Measurements from ENCODE around the gene ENOX1.

The ENOX1 gene

DNA sequence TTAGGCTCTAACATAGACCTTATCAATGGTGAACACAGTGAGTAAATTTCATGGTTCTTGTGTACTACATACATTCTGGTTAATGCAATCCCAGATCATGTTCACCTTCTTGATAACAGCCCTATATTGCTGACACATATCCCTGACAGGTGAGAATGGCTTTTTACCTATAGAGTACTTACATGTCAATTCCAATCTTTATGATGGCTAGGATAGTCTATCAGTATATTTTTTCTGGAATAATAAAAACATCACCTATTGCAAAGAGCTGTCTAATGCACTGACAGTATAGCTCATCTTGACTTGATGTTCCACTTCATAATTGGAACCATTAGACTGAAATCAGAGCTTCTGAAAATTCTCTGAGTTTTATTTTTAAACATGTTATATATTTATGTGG is 199.4 kb downstream of the ENOX1 start:
- DNase-seq: no peak

DNA sequence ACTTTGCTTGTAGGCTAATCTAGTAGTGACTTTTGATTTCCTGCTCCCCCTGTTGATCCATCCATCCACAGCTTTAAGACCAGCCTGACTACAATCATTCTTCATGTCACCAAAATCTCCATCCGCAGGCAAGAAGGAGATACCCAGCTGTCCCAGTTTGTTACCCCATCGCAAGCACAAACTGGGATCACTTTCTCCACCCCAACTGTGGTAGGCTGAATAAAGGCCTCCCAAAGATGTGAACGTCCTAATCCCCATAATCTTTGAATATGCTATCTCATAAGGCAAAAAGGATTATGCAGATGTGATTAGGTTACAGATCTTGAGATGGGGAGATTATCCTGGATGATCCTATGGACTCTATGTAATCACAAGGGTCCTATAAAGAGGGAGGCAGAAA is 202.0 kb downstream of the ENOX1 start:
- no peak for DNase-seq

DNA sequence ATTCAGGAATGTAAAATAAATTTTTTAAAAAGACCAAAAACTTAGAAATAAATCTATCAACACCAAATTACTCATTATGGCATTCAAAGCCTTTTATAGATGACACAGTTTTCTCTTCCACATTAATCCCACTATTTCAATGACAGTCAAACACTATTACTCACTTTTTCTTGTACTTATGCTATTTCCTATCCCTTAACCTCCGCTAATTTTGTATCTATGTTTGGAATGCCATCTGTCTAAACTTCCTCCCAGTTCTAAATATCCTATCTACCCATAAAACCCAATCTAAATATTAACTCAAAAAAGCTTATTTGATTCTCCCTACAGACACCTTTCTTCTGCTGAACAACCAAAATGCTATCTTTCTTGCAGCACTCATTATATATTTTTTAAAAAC is 203.5 kb downstream of the ENOX1 start:
- DNase-seq: no peak

DNA sequence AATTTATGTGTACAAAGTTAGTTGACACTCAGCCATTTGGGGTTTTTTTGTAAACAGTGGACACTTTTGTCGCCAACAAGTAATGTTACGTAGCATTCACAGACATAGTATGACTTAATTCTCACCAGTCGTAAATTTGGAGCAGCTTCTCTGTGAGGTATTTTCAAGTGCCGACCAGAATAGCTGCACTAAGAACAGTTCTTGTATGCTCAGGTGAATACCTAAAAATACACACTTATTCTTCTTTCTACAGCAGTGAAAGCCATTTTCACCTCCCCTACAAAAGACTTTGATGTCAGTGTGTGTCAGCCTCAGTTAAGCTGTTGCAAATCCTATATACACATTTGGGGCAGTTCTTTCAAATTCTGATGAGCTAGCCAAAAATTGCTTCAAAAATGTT is 206.5 kb downstream of the ENOX1 start:
- no peak for DNase-seq

DNA sequence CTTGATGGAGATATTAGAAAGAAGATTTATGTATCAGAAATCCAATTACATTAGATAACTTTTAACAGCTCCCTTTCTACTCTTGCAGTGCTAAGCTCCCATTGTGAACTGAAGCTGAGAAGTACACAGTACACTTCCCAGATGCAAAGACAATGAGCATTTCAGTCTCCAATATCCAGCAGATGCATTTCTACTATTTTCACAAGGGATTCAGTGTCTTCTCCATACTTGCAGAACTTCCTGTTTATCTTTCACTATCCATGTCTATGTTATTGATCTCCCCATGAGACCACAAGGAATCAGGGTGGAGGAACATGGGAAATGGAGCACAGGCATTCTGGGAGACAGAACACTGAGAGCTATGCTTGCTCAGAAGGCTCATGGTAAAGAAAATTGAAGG is 207.5 kb downstream of the ENOX1 start:
- DNase-seq: no peak

DNA sequence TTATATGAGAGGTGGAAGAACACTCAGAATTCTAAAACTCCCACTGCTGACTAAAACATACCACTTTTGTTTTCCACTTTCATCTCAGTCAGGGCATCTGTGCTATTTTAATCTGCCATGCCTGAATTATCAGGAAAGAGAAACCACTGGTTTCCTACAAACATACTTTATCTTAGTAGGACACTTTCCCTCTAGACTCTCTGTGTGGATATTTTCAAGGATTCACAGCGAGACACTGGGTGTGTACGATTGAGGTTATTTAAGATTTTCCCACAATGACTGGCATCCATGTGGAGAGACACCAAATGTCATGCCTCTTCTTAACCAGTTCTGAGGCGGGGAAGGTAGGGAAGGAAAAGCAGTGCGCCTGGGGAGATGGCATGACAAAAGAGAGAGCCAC is 212.2 kb downstream of the ENOX1 start:
- DNase-seq: no peak

DNA sequence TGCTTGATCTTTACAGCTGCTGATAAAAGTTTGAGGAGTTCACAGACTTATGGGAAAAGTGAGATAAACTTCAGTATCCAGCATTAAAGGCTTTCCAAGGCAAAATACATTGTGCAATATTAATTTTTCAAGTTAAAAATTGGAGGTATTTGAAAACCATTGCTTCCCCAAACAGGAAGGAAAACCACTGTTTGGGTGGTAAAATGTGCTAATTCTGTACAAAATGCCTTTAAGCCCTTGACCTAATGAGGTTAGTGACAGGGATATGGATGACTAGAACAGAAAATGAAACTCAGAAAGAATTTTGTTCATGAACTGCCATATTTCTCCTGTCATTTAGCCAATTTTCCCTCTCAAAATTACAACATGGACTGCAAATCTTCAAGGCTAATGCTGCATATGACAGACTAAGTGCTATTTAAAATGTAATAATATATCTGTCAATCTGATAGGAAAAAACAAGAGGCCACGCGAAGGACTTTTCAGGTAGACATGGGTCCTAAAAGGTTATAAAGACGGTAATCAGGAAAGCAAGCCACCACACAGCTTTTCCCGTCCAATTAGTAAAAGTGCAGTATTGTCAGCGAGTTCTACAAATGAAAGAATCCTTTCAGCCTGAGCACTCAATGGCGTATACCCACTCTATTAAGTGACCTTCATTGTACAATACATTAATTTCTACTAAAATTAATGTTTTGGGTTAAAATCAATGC is 212.8 kb downstream of the ENOX1 start:
- DNase-seq: no peak

DNA sequence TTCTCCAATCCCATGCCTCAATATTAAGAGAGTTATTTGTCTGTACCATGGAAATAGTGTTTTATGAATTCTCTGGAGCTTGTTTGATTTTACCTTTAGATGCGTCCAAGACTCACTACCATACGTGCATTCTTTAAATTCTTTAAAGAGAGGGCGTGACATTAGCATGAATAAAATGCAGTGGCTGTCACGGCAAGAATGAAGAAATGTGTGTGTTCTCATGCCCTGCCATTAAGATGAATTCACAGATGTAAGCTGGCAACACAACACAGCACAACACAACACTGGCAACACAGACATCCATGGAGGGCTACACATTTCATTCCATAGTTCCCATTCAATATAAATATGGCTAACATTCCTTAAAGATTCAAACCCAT is 213.4 kb downstream of the ENOX1 start:
- DNase-seq: no peak

DNA sequence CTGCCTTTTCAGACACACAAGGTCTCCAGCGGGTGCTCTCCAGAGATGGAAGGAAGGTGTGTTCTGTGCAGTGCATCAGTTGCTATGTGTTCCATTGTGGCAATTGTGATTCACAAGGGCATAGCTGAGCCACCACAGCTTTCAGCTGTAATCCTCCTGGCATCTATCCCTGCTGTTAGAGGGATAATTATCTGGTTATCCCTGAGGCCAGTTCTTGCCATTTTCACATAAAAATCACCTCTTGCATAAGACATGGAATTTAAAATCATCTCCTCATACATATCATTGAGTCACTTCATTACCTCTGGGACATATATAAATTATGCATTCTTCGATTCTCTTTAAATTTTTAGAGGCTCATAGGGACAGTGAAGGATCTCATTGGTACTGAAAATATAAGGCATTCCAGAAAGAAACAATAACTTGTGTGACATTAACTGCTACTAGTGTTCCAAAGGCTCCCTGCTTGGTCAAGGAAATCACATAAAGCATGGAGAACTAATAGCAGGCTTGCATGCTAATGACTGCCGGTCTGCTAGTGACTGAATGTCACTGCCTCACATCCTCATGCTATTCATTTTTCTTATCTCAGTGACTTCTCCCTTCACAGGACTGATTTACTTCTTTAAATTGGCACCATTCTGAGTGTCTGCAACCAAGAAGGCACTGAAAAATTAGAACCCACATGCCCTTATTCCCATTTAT is 214.0 kb downstream of the ENOX1 start:
- DNase-seq: no peak

DNA sequence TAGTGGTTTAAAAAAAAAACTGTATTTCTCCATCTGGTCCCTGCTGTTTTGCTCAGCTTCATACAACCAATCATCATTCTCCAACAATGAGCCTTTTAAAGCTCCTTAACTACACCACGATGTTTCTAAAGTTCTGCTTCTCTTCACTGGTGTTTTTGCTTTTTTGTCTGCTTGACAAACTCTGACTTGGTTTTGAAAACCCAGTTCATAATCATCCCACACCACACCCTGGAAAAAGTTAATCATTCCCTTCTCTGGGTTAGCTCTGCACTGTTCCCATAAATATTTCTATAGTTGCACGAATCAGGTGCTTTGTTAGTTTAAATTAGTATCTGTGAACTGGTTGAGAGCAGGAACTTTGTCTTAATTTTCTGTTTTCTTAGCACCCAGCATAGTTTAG is 217.1 kb downstream of the ENOX1 start:
- DNase-seq: no peak

DNA sequence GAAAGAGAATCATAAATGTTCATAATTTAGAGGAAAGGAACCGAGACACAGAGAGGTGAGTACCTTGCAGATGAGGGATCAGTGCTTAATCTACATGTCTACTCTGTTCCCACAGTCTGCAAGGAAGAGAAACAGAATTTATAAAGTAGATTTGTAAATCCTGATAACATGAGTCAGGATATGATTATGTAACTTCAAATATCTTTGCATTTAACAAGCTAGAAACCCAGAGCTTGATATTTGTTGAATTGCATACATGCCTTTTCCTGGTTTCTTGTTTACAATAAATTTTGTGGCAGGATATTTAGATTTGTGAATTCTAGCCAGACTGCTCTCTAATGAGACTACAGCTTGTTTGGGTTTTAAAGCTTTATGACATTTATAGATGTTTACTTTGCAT is 219.2 kb downstream of the ENOX1 start:
- no peak for DNase-seq

DNA sequence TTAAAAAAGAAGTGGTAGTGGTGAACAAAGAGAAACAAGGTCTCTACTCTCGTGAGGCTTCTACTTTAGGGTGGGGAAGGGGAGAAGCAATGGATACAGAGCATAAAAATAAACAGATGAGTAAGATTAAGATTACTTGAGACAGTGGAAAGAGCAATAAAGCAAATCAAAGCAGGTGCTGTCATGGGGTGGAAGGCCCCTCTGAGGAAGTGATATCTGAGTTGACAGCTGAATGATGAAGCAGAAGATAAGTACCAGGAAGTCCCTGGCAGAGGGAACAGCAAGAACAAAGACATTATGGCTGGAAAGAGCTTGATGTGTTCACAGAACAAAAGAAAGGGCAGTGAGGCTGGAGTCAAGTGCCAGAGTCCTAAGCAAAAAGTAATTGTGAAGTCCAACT is 221.8 kb downstream of the ENOX1 start:
- no peak for DNase-seq

DNA sequence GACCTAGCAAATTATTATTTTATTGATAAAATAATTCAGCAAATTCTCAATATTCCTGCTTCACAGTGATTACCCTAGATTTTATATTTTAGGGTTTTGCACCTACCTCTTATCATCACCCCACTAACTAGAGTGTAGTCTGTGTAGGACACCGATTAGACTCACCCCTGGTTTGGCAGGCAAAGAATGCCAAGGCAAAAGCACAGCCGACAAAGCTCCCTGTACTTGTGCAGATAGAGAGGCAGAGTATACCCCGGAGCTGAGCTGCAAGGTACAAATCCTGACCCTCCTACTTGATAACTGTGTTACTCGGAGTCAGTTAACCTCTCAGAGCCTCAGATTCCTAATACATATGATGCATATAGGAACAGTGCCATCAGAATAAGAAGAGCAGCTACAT is 225.7 kb downstream of the ENOX1 start:
- no peak for DNase-seq

DNA sequence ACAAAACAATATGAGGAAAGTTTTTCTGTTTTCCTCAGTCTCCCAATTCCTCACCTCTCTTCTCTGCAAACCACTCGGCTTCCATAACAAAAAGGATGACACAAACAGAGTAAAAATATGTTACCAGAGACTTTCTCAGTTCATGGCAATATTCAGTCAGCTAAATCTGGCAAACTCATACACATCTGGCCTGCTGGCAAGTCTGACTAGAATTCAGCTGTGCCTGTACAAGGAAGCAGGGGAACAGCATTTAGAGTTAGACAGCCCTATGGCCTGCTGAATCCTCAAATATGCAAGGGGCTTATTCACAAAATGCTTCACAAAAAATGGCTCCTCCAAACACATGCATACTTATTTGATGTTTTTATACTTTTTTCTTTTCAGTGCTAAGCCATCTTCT is 227.8 kb downstream of the ENOX1 start:
- DNase-seq: no peak

DNA sequence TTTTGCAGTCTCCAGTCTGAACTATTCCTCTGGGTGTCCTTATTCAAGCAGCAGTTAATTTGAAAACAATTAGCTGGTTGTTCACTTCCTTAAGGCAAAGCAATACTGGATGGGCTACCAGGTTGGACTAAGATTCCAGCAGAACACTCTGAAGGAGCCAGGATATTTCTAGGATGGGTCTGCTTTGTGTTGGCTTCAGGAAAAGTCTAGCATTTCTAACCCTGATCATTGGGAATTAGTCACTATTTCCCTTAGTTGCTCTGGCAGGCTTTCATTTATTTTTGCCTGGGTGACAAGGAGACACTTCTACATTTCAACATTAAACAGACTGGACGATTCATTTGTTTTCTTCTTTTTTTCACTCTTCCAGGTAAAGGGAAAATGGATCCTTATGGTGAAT is 228.4 kb downstream of the ENOX1 start:
- DNase-seq: no peak

DNA sequence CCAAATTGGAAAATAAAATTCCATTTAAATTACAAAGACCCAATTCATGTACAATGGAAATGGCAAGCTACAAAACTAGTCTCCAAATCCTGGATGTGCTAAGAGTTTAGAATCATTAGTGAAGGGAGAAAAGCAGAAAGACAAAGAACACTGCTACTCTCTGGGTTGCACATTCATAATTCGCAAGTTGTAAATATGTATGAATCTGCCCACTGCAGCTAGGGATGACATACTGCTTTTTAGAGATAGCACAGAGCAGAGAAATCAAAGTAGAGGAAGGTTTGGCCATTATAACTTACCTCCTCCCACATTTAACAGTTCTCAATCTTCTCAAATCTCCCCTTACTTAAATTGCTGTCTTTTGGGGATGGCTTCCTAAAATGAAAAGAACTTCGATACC is 231.1 kb downstream of the ENOX1 start:
- DNase-seq: no peak

DNA sequence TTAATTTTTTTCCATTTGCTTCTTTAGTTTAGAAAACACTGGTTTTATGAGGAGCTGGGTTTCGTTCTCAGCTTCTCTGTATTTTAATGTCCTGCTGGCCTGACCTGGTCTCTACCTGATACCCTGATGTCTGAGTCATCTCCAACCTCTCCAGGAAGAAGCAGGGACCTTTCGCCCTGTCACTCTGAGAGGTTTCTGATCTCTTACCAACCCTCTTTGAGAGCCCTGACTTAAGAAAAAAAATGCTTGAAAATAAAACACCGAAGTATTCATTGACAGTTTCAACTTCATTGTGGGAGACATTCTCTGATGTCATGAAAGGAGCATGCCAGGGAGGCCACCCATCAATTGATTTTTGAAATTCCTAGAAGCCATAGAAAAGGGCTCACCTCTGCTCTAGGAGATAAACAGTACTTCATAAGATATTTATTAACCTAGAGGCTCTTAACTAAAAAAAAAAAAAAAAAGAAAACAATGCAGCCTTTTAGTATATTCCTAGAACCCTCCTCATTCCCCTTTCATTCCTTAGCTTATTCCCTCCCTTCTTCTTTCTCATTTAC is 234.8 kb downstream of the ENOX1 start:
- DNase-seq: no peak

DNA sequence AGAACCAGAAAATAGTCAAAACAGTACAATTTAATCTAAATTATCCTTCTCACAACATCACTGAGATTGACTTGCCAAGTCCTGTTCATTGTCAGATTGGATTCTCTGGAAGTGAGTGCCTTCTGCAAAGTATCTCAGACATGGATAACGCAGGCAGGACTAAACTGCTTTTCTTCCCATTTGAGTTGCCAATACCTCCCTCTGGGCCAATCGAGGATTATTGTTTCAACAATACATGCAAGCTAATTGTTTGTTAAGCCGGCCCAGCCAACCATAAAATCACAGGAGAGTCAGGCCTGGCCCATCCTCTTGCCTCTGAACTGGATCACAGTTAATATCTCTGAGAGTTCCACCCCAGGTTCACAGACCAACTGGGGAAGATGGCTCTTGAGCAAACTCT is 240.0 kb downstream of the ENOX1 start:
- no peak for DNase-seq

DNA sequence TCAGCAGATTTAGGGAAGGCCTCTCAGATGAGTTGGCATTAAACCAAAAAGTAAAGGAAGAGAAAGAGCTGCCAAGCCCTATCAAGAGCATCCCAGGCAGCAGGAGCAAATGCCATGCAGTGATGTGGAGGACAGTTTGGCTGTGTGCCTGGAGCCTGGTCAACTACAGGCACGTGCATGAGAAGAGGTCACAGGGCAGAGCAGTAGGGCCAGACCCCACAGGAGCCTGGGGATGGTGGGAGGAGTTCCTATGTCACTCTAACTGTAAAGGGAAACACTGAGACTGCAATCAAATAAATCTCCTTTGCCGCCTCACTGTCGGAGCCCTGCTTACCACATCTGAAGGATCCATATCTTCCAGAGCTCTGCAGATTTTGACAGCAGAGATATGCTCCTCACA is 240.5 kb downstream of the ENOX1 start:
- no peak for DNase-seq

DNA sequence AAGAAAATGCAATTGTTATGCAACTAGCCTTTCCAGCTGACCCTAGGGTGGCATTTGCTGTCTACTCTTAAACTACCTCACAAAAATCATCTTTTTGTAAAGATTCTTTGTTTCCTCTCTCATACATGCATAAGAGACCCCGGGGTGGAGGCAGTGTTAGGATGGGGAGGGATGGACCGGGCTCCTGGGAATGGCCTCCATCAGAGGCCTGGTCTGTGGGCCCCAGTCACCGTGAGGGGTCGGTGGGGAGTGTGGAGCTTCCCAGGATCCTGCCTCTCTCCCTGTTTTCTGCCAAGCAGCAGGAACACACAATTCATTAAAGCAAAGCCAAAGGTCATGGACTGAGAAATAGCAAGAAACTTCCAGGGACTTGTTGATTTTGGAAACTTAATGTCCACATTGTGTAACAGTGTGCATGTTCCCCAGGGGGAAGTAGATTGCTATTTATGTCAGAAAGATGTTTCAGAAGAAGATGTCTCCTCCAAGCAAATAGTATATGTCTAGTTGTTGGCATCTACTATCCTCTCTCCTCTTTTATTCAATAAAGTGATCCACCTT is 241.4 kb downstream of the ENOX1 start:
- no peak for DNase-seq

DNA sequence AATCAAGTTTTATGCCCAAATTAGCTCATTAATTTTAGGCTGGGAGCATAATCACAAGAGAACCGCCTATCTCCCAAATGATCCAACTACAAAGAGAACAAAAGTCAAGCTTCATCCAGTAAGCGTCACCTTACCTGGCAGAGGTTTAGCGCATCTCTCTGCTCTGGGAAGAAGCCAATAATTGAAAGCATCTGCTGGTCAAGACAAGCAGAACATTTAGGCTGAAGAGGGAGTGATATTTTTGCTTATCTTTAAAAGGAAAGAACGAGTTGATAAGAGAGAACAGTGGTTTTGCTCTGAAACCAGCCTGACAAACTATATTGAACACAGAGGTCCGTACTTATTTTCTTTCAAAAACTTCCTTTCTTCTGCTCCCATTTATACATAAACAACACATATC is 242.1 kb downstream of the ENOX1 start:
- DNase-seq: no peak

DNA sequence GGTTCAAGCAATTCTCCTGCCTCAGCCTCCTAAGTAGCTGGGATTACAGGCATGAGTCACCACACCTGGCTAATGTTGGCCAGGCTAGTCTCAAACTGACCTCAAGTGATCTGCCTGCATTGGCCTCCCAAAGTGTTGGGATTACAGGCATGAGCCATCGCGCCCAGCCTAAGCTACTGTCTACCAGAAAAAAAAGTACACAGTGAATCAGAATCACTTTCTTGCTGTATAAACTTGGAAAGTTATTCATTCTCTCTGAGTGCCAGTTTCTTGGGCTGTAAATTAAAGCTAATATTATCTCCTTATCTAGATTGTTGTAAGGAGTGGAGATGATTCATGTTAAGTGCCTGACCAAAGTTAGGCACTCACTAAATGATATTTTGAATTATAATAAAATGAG is 242.8 kb downstream of the ENOX1 start:
- DNase-seq: no peak

DNA sequence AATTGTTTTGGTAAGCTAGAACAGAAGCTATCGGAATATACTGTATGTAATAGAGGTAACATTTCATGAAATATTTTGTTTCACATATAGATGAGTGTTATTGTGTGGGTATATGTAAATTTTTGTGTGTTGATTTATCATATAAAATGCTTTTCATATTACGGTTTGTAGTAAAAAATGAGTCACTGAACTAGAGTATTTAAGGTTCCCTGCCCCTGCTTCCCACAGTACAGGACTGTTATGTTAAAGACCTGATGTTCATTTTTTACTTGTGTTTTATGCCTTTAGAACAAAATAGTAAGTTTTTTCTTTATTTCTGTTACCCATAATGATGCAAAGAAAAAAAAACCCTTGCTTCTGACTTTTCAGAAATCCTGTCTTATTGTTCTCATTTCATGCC is 243.4 kb downstream of the ENOX1 start:
- DNase-seq: no peak

DNA sequence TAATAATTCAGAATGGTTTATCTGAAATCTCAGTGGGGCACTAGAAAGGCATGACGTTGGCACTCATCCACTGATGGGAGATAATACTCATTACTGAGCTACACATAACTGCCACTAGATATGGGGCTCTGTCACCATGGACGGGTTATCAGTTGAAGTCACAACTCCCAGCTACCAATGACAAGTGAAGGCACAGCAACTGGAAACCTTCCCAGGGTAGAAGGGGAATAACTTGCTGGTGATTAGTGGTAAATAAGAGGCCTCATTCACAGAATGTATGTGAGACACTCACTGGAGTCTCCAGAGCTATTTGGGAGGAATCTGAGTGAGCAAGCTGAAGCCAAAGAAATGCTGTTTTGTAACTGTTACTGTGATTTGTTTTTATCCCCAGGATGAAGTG is 249.6 kb downstream of the ENOX1 start:
- DNase-seq: no peak

Data from effector CD8-positive, alpha-beta T cell (primary cell).